Lower lobe of right lung (tissue), 2 donors: ENCODE measurements around the gene HSD11B2. TPM values are rescaled to one million over a fixed set of nuclear protein-coding genes. Genes with fewer than 3 reads are reported as not detected.

Experiments used
- ATAC-seq, 2 donors: fragments of 200-7000 bp; cut with Tn5 transposase; one replicate each; pipeline ENCODE4 v1.9.1; 2020 to 2022; ENCODE audit warnings: mild to moderate bottlenecking in 2 of 2, moderate library complexity in 2 of 2
- DNase-seq: peaks from one replicate; pipeline ENCODE4 v3.0.0-alpha.2; 2020
- H3K27ac ChIP-seq: fragments of 200-600 bp; one replicate; pipeline ENCODE4 v1.8.0; 2022
- H3K27me3 ChIP-seq: fragments of 200-600 bp; one replicate; pipeline ENCODE4 v1.8.0; 2022; ENCODE audit warnings: low read depth
- H3K36me3 ChIP-seq: fragments of 200-600 bp; one replicate; pipeline ENCODE4 v1.8.0; 2022; ENCODE audit warnings: mild to moderate bottlenecking
- H3K4me1 ChIP-seq: fragments of 200-600 bp; one replicate; pipeline ENCODE4 v1.8.0; 2022
- H3K4me3 ChIP-seq: fragments of 200-600 bp; one replicate; pipeline ENCODE4 v1.8.0; 2022; ENCODE audit warnings: mild to moderate bottlenecking
- H3K9me3 ChIP-seq: fragments of 200-600 bp; one replicate; pipeline ENCODE4 v1.8.0; 2022
- CTCF ChIP-seq: fragments of 200-600 bp; IDR thresholded peaks from one replicate; pipeline ENCODE4 v1.8.0; 2022; ENCODE audit warnings: antibody characterized with exemption, mild to moderate bottlenecking
- intact Hi-C: fragments of 100-400 bp; cut with DNase I; formaldehyde crosslinking; loops from one replicate; pipeline ENCODE4 v1.11.0; 2022
- total RNA-seq: library from RNA; stranded (reverse); fragmentation: NEBNext Ultra II Directional; extraction: Animal tissue kit (Norgen Biotek cat#: 25700); gene quantifications from one replicate; pipeline ENCODE4 v1.2.1, GENCODE V29; 2021
- donor health status: DM: no; HTN: yes; CAD: no; lungs with severe emphysema.

The HSD11B2 gene
- total RNA-seq, 1 donor from 2014 or later: 2.9 TPM

GRCh38 chr16:67433131-67433719 is 2.3 kb downstream of the HSD11B2 start:
- Histone ChIP-seq H3K9me3 (no peaks in the 10 kb centered on the region), H3K27ac (no peak overlapping the region), H3K36me3 (peaks cover 19% of the 10 kb centered on the region), H3K27me3 (peaks cover 21% of the 10 kb centered on the region), H3K4me3 (no peak overlapping the region), H3K4me1 (peaks cover 24% of the 10 kb centered on the region)
- intact Hi-C loops: no loop called here
- no peak for ATAC-seq
- no peak for DNase-seq
- no peak for TF ChIP-seq CTCF

- ATAC-seq: no peak
- H3K9me3 ChIP-seq: no peaks in the 10 kb centered on the region
- H3K4me3 ChIP-seq: no peak overlapping the region
- no peak overlapping the region for H3K27ac ChIP-seq
- peaks cover 12% of the 10 kb centered on the region for H3K4me1 ChIP-seq
- peaks cover 45% of the 10 kb centered on the region for H3K36me3 ChIP-seq
- DNase-seq: no peak
- intact Hi-C loops: no loop called here
- no peak for TF ChIP-seq CTCF
- peaks cover under 1% of the 10 kb centered on the region for H3K27me3 ChIP-seq
These were observed 4.8 kb downstream of the HSD11B2 start for GRCh38 chr16:67435758-67436164.

GRCh38 chr16:67436640-67437193 is 5.8 kb downstream of the HSD11B2 start:
- Histone ChIP-seq H3K4me1 (peaks cover 13% of the 10 kb centered on the region), H3K27ac (no peak overlapping the region), H3K4me3 (no peak overlapping the region), H3K9me3 (no peaks in the 10 kb centered on the region), H3K36me3 (peaks cover 54% of the 10 kb centered on the region), H3K27me3 (no peaks in the 10 kb centered on the region)
- no peak for TF ChIP-seq CTCF
- DNase-seq: no peak
- no peak for ATAC-seq
- intact Hi-C loops: no loop called here

GRCh38 chr16:67437513-67437912 is 6.6 kb downstream of the HSD11B2 start:
- Histone ChIP-seq H3K27ac (no peak overlapping the region), H3K4me3 (no peak overlapping the region), H3K9me3 (no peaks in the 10 kb centered on the region), H3K27me3 (no peaks in the 10 kb centered on the region), H3K36me3 (peaks cover 62% of the 10 kb centered on the region), H3K4me1 (peaks cover 13% of the 10 kb centered on the region)
- TF ChIP-seq CTCF: no peak
- ATAC-seq (no peak), DNase-seq (no peak)
- intact Hi-C loops: no loop called here

- DNase-seq (no peak), ATAC-seq (no peak)
- no peaks in the 10 kb centered on the region for H3K9me3 ChIP-seq
- H3K27ac ChIP-seq: no peak overlapping the region
- H3K27me3 ChIP-seq: no peaks in the 10 kb centered on the region
- H3K4me1 ChIP-seq: peaks cover 20% of the 10 kb centered on the region
- intact Hi-C loops: no loop called here
- TF ChIP-seq CTCF: no peak
- H3K36me3 ChIP-seq: peaks cover 69% of the 10 kb centered on the region
- no peak overlapping the region for H3K4me3 ChIP-seq
These were observed 7.3 kb downstream of the HSD11B2 start for GRCh38 chr16:67438098-67438791.
